K562 (cell line): Measurements from ENCODE around the gene SAPCD1. TPM values are rescaled to one million over a fixed set of nuclear protein-coding genes. Genes with fewer than 3 reads are reported as not detected.

ENCODE experiments used
- ADNP ChIP-seq: fragments of 200-800 bp; sonication (Bioruptor generic); IDR thresholded peaks from 2 replicates; pipeline ENCODE4 v1.6.1; 2016; ENCODE audit warnings: missing genetic modification characterization, missing compliant biosample characterization
- BCOR ChIP-seq: fragments of 450-650 bp; IDR thresholded peaks from 2 replicates; pipeline ENCODE4 v1.6.1; 2016
- CAMTA2 ChIP-seq: fragments of 250-450 bp; sonication (Bioruptor Pico); conservative IDR thresholded peaks from 2 replicates; pipeline ENCODE4 v1.5.1; 2022
- CBX5 ChIP-seq: IDR thresholded peaks from 2 replicates; pipeline ENCODE4 v1.6.1; 2014; ENCODE audit warnings: low read depth, borderline replicate concordance
- DNMT1 ChIP-seq: fragments of 450-650 bp; IDR thresholded peaks from 2 replicates; pipeline ENCODE4 v1.6.1; 2016; ENCODE audit warnings: antibody characterized with exemption, mild to moderate bottlenecking
- E2F3 ChIP-seq: fragments of 250-450 bp; sonication (Bioruptor Pico); IDR thresholded peaks from 2 replicates; pipeline ENCODE4 v1.4.0; 2020; ENCODE audit warnings: mild to moderate bottlenecking
- EGR1 ChIP-seq: fragments of 450-650 bp; conservative IDR thresholded peaks from 2 replicates; pipeline ENCODE4 v1.6.1; 2017; ENCODE audit warnings: mild to moderate bottlenecking
- ELF4 ChIP-seq: fragments of 450-650 bp; formaldehyde crosslinking; IDR thresholded peaks from 2 replicates; pipeline ENCODE4 v1.4.0; 2022; ENCODE audit warnings: missing genetic modification characterization
- GTF2F1 ChIP-seq: IDR thresholded peaks from 2 replicates; pipeline ENCODE4 v1.6.1; 2011; ENCODE audit warnings: low read depth, low read length, improper control_type of control experiment
- KDM4B ChIP-seq, 2 experiments: fragments of 450-650 bp in 1 of 2; sonication (generic) in 1 of 2; IDR thresholded peaks; 2 replicates each; pipeline ENCODE4 v1.6.1; 2016 to 2017; ENCODE audit warnings: borderline replicate concordance in 2 of 2, antibody characterized with exemption in 1 of 2, low read depth in 1 of 2, mild to moderate bottlenecking in 1 of 2
- KDM5B ChIP-seq: fragments of 200-600 bp; sonication (generic); IDR thresholded peaks from 2 replicates; pipeline ENCODE4 v1.6.1; 2012; ENCODE audit warnings: low read depth, mild to moderate bottlenecking, moderate library complexity, low read length, control low read depth, inconsistent platforms; ENCODE audit not compliant: insufficient replicate concordance
- MEF2D ChIP-seq: conservative IDR thresholded peaks from 2 replicates; pipeline ENCODE4 v1.6.1; 2016; ENCODE audit warnings: low read depth, missing genetic modification characterization, missing compliant biosample characterization
- NFE2 ChIP-seq: IDR thresholded peaks from 2 replicates; pipeline ENCODE4 v1.6.1; 2014; ENCODE audit warnings: antibody characterized with exemption, low read depth
- PHF20 ChIP-seq: fragments of 450-650 bp; IDR thresholded peaks from 2 replicates; pipeline ENCODE4 v1.6.1; 2018; ENCODE audit not compliant: partially characterized antibody
- SMAD1 ChIP-seq: fragments of 150-350 bp; IDR thresholded peaks from 2 replicates; pipeline ENCODE4 v1.6.1; 2014; ENCODE audit warnings: low read length, low read depth; ENCODE audit not compliant: partially characterized antibody
- SRSF3 ChIP-seq: fragments of 200-400 bp; formaldehyde crosslinking; IDR thresholded peaks from 2 replicates; pipeline ENCODE4 v1.6.1; 2016; ENCODE audit warnings: mild to moderate bottlenecking, low read length, moderate library complexity; ENCODE audit not compliant: insufficient read depth
- ZBTB7A ChIP-seq: IDR thresholded peaks from 2 replicates; pipeline ENCODE4 v1.6.1; 2011; ENCODE audit warnings: low read depth, mild to moderate bottlenecking, low read length, moderate library complexity, borderline replicate concordance; ENCODE audit not compliant: control insufficient read depth
- ZNF316 ChIP-seq: fragments of 450-650 bp; IDR thresholded peaks from 2 replicates; pipeline ENCODE4 v1.6.1; 2016
- polyA plus RNA-seq, 8 experiments: library from polyadenylated mRNA; depleted of rRNA in 4 of 8; stranded (reverse) in 5 of 8; unstranded in 3 of 8; fragments of >200 nt; fragmentation: Nextera tagmentation in 2 of 8; fragmentation: Illumina TruSeq in 1 of 8; extraction: Ambion mirVana in 2 of 8; extraction: Trizol in 1 of 8; gene quantifications; 2 replicates each; pipeline versions ENCODE4 v1.2.1 to v1.2.3, GENCODE V29; 2011 to 2014; ENCODE audit warnings: inconsistent platforms in 1 of 8, missing spikeins in 1 of 8
- total RNA-seq, 7 experiments: library from RNA; depleted of rRNA in 6 of 7; stranded (reverse); fragments of >200 nt in 6 of 7; fragmentation: Illumina TruSeq in 2 of 7; extraction: Trizol in 2 of 7; gene quantifications; 2 replicates each; pipeline versions ENCODE4 v1.2.1 to v1.2.3, GENCODE V29; 2011 to 2021; ENCODE audit warnings: low replicate concordance in 1 of 7
- TF ChIP-seq, protein P1 (sequence below): fragments of 450-650 bp; IDR thresholded peaks from 2 replicates; pipeline ENCODE4 v1.6.1; 2016
- TF ChIP-seq, protein P2 (sequence below): fragments of 450-650 bp; IDR thresholded peaks from 2 replicates; pipeline ENCODE4 v1.7.1; 2018; ENCODE audit warnings: mild to moderate bottlenecking, low read depth; ENCODE audit not compliant: partially characterized antibody
- TF ChIP-seq, protein P3 (sequence below): fragments of 450-650 bp; conservative IDR thresholded peaks from 2 replicates; pipeline ENCODE4 v1.6.1; 2016; ENCODE audit warnings: missing genetic modification characterization, low read depth, mild to moderate bottlenecking, control low read depth, missing compliant biosample characterization
- TF ChIP-seq, protein P4 (sequence below), 3 experiments: fragments of 200-800 bp in 1 of 3; sonication (Bioruptor generic) in 1 of 3; sonication (generic) in 1 of 3; formaldehyde crosslinking in 1 of 3; IDR thresholded peaks; 2 replicates each; pipeline versions ENCODE4 v1.6.1 to v1.8.0; 2016 to 2022; ENCODE audit warnings: mild to moderate bottlenecking in 2 of 3, missing compliant biosample characterization in 2 of 3, missing genetic modification characterization in 2 of 3, missing genetic modification reagents in 1 of 3

SAPCD1 gene
- total and polyA plus RNA-seq, 9 of the 15 experiments (the other 6 are each of a cell fraction or from before 2014, with no cell fraction given), result 2.6 to 30.2 (median 7.4) TPM

DNA sequence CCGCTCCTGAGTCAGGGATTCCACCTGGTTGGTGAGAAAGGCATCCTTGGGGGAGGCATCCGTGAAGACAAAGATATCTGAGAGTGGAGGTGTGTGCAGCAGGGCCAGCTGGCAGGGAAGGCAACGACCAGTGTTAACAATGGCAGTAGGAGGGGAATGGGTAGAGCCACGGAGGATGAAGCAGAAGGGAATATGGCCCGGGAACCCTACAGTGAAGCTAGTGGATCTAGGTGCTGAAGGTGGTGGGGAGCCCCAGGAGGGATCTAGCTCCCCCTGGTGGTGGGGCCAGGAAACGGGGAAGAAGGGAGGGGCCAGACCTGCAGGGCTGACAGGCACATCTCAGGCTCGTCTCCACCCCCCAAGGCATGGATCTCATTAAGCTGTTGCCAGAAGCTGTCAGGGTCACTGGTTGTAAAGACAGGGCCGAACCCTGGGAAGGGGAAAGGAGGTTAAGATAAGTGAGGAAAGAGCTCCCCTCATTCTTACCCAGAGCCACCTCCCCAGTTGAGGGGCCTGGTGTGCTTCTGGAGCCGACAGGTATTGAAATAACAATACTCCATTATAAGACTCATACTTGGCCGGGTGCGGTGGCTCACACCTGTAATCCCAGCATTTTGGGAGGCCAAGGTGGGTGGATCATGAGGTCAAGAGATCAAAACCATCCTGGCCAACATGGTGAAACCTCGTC, 7.4 kb downstream of the SAPCD1 start (continued):
- TF ChIP-seq NFE2 (0 out of 2 replicates have a peak, but pooled peaks have one; percentile 12), GTF2F1 (peak; percentile 31; the same call in 1 of the 2 replicates), SRSF3 (no peak), BCOR (peak; percentile 65; the same call in 1 of the 2 replicates), E2F3 (CRISPR knock-in tag) (peak; percentile 19; the same call in 1 of the 2 replicates), KDM5B (no peak), PHF20 (peak; percentile 14), ZBTB7A (peak; percentile 79; the same call in 1 of the 2 replicates), SMAD1 (peak; percentile 25), ADNP (no peak), EGR1 (peak; percentile 14; the same call in 1 of the 2 replicates), MEF2D (tag) (0 out of 2 replicates have a peak, but pooled peaks have one; percentile 40), KDM4B (IDR thresholded peaks at IDR 0.05; ENCODE audit: borderline replicate concordance in 2 of 2, low read depth in 1 of 2) (peak in 1 of 2 experiments; percentile 91; a peak in 2 of 4 replicates), DNMT1 (peak; percentile 98; the same call in 1 of the 2 replicates), ELF4 (CRISPR knock-in tag) (peak; percentile 89), ZNF316 (0 out of 2 replicates have a peak, but pooled peaks have one; percentile 26), CBX5 (0 out of 2 replicates have a peak, but pooled peaks have one; percentile 33), CAMTA2 (CRISPR knock-in tag) (no peak)
- TF ChIP-seq, protein P1, sequence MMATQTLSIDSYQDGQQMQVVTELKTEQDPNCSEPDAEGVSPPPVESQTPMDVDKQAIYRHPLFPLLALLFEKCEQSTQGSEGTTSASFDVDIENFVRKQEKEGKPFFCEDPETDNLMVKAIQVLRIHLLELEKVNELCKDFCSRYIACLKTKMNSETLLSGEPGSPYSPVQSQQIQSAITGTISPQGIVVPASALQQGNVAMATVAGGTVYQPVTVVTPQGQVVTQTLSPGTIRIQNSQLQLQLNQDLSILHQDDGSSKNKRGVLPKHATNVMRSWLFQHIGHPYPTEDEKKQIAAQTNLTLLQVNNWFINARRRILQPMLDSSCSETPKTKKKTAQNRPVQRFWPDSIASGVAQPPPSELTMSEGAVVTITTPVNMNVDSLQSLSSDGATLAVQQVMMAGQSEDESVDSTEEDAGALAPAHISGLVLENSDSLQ, result peak; percentile 95
- TF ChIP-seq, protein P2, sequence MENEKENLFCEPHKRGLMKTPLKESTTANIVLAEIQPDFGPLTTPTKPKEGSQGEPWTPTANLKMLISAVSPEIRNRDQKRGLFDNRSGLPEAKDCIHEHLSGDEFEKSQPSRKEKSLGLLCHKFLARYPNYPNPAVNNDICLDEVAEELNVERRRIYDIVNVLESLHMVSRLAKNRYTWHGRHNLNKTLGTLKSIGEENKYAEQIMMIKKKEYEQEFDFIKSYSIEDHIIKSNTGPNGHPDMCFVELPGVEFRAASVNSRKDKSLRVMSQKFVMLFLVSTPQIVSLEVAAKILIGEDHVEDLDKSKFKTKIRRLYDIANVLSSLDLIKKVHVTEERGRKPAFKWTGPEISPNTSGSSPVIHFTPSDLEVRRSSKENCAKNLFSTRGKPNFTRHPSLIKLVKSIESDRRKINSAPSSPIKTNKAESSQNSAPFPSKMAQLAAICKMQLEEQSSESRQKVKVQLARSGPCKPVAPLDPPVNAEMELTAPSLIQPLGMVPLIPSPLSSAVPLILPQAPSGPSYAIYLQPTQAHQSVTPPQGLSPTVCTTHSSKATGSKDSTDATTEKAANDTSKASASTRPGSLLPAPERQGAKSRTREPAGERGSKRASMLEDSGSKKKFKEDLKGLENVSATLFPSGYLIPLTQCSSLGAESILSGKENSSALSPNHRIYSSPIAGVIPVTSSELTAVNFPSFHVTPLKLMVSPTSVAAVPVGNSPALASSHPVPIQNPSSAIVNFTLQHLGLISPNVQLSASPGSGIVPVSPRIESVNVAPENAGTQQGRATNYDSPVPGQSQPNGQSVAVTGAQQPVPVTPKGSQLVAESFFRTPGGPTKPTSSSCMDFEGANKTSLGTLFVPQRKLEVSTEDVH, result peak; percentile 59
- TF ChIP-seq, protein P3, sequence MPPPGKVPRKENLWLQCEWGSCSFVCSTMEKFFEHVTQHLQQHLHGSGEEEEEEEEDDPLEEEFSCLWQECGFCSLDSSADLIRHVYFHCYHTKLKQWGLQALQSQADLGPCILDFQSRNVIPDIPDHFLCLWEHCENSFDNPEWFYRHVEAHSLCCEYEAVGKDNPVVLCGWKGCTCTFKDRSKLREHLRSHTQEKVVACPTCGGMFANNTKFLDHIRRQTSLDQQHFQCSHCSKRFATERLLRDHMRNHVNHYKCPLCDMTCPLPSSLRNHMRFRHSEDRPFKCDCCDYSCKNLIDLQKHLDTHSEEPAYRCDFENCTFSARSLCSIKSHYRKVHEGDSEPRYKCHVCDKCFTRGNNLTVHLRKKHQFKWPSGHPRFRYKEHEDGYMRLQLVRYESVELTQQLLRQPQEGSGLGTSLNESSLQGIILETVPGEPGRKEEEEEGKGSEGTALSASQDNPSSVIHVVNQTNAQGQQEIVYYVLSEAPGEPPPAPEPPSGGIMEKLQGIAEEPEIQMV (tag), result peak; percentile 73; the same call in 1 of the 2 replicates
- TF ChIP-seq, protein P4, sequence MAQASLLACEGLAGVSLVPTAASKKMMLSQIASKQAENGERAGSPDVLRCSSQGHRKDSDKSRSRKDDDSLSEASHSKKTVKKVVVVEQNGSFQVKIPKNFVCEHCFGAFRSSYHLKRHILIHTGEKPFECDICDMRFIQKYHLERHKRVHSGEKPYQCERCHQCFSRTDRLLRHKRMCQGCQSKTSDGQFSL (CRISPR knock-in tag; IDR thresholded peaks at IDR 0.05), result peak; percentile 89
- TF ChIP-seq, protein P4 (tag; IDR thresholded peaks at IDR 0.05), result no peak
